Activated T-helper 1 cell treated with anti-CD3 and anti-CD28 coated beads, Interleukin-2, amount 50 U/mL, for 16 hours (primary cell): ENCODE measurements around the gene ARHGDIA.

ENCODE experiments used
- DNase-seq, 2 donors: peaks; one replicate each; pipeline ENCODE4 v3.0.0-alpha.2; 2020; ENCODE audit warnings: low read depth in 1 of 2, low spot score in 1 of 2

Gene ARHGDIA

GRCh38 chr17:81825841-81826466 lies 45.2 kb downstream of the ARHGDIA start:
- DNase-seq, result no peak

- no peak for DNase-seq
Observed at GRCh38 chr17:81824595-81824994, 46.5 kb downstream of the ARHGDIA start.

GRCh38 chr17:81823820-81824550 lies 47.2 kb downstream of the ARHGDIA start:
- no peak for DNase-seq

- no peak for DNase-seq
Observed at GRCh38 chr17:81822996-81823819, 47.9 kb downstream of the ARHGDIA start.

GRCh38 chr17:81822312-81822637 lies 48.9 kb downstream of the ARHGDIA start:
- no peak for DNase-seq

GRCh38 chr17:81821603-81822311 lies 49.4 kb downstream of the ARHGDIA start:
- DNase-seq, result no peak

GRCh38 chr17:81821147-81821546 lies 50.0 kb downstream of the ARHGDIA start:
- no peak for DNase-seq

GRCh38 chr17:81819708-81820107 lies 51.4 kb downstream of the ARHGDIA start:
- no peak for DNase-seq

GRCh38 chr17:81817758-81818147 lies 53.4 kb downstream of the ARHGDIA start:
- no peak for DNase-seq
